Muscle of leg (tissue), 11 donors: ENCODE measurements around the gene ITGA4. TPM values are rescaled to one million over a fixed set of nuclear protein-coding genes. Genes with fewer than 3 reads are reported as not detected.

ENCODE experiments used
- DNase-seq: peaks from one replicate; pipeline ENCODE4 v3.0.0; 2013
- H3K27ac ChIP-seq: one replicate; pipeline ENCODE4 v1.5.1; 2013; ENCODE audit warnings: mild to moderate bottlenecking, low read length, control low read depth
- H3K27me3 ChIP-seq: one replicate; pipeline ENCODE4 v1.6.1; 2013; ENCODE audit warnings: low read length; ENCODE audit not compliant: control insufficient read depth, insufficient read depth
- H3K36me3 ChIP-seq: one replicate; pipeline ENCODE4 v1.6.1; 2013; ENCODE audit warnings: low read length; ENCODE audit not compliant: control insufficient read depth, insufficient read depth
- H3K4me1 ChIP-seq: one replicate; pipeline ENCODE4 v1.6.1; 2013; ENCODE audit warnings: low read length; ENCODE audit not compliant: control insufficient read depth, insufficient read depth
- H3K4me3 ChIP-seq: one replicate; pipeline ENCODE4 v1.5.1; 2013; ENCODE audit warnings: low read length, control low read depth
- H3K9me3 ChIP-seq: replicated peaks from 2 replicates; pipeline ENCODE4 v1.6.1; 2013; ENCODE audit warnings: low read depth, low read length; ENCODE audit not compliant: control insufficient read depth
- WGBS: methylation state at CpG from one replicate; pipeline ENCODE4 v1.1.5; 2013; ENCODE audit warnings: missing lambda C conversion rate; ENCODE audit not compliant: insufficient coverage; 5-methylcytosine and 5-hydroxymethylcytosine counted together
- polyA plus RNA-seq, 8 donors: library from polyadenylated mRNA; unstranded; fragments of 120-200 nt; gene quantifications; one replicate each; pipeline versions ENCODE4 v1.2.1 to v1.2.3, GENCODE V29; 2013; ENCODE audit warnings: inconsistent platforms in 1 of 8, low replicate concordance in 1 of 8; ENCODE audit not compliant: insufficient read length in 8 of 8, insufficient read depth in 1 of 8
- total RNA-seq: library from RNA; stranded (reverse); fragments of 120-200 nt; gene quantifications from one replicate; pipeline ENCODE4 v1.2.4, GENCODE V29; 2013

The ITGA4 gene
- total and polyA plus RNA-seq, 9 donors, result 8.6 to 32.6 (median 20.4) TPM

DNA sequence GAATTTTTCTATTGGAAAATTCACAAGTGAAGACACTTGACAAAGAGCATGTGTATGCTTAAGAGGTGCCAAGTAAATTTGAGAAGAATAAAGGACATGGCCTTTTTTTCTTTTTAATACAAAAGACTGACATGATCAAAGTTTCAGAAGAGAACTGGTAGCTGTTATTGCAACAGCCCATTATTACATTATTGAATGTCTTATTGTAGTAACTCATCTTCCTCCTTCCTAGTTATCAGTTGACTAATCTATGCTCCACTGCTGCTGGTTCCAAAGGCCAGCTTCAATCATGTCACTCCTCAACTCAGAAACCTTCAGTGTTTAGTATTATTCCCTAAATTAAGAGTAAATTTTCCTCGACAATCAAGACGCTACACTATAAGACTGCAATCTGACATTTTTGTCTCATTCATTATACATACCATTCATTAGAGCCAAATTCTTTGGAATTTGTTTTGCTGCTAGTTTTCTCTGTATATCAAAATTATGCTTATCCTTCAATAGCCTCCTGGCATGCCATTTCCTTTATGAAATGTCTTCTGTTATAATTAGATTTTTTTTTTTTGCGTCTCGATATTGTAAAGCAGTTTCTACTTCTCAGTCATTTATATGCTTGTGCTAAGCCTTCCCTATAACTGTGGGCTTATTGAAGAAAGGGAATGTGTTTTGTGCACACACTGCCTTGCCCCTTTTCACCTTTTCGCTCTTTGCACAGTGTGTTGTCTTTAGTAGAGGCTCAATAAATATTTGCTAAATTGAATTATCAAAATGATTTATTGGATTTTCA, 27.9 kb downstream of the ITGA4 start:
- H3K27me3 ChIP-seq, result no peaks in the 10 kb centered on the region
- H3K9me3 ChIP-seq, result no peaks in the 10 kb centered on the region
- H3K4me1 ChIP-seq, result no peaks in the 10 kb centered on the region
- H3K27ac ChIP-seq, result no peak overlapping the region
- H3K36me3 ChIP-seq, result peaks cover 2% of the 10 kb centered on the region
- WGBS, result no CpG with 5 or more reads among the region's 5 CpGs
- no peak overlapping the region for H3K4me3 ChIP-seq
- no peak for DNase-seq

GRCh38 chr2:181485638-181485946, 28.4 kb downstream of the ITGA4 start:
- Histone ChIP-seq H3K4me3 (no peak overlapping the region), H3K27me3 (no peaks in the 10 kb centered on the region), H3K36me3 (peaks cover 2% of the 10 kb centered on the region), H3K9me3 (no peaks in the 10 kb centered on the region), H3K4me1 (no peaks in the 10 kb centered on the region), H3K27ac (no peak overlapping the region)
- no peak for DNase-seq
- 100% methylated on average over 1 of the region's 3 CpGs for WGBS

GRCh38 chr2:181499231-181499630, 42.0 kb downstream of the ITGA4 start:
- no peak for DNase-seq
- H3K27me3 ChIP-seq, result no peaks in the 10 kb centered on the region
- no peaks in the 10 kb centered on the region for H3K9me3 ChIP-seq
- no CpG with 5 or more reads among the region's 4 CpGs for WGBS
- no peaks in the 10 kb centered on the region for H3K36me3 ChIP-seq
- H3K27ac ChIP-seq, result no peak overlapping the region
- H3K4me1 ChIP-seq, result no peaks in the 10 kb centered on the region
- H3K4me3 ChIP-seq, result no peak overlapping the region

- Histone ChIP-seq H3K27ac (no peak overlapping the region), H3K27me3 (no peaks in the 10 kb centered on the region), H3K9me3 (no peaks in the 10 kb centered on the region), H3K36me3 (no peaks in the 10 kb centered on the region), H3K4me3 (no peak overlapping the region), H3K4me1 (no peaks in the 10 kb centered on the region)
- no peak for DNase-seq
- no CpG with 5 or more reads among the region's 4 CpGs for WGBS
These were observed 43.0 kb downstream of the ITGA4 start for GRCh38 chr2:181500201-181500600.

GRCh38 chr2:181515719-181516118, 58.5 kb downstream of the ITGA4 start:
- WGBS, result no CpG with 5 or more reads among the region's 3 CpGs
- H3K4me1 ChIP-seq, result no peaks in the 10 kb centered on the region
- no peak overlapping the region for H3K4me3 ChIP-seq
- H3K27me3 ChIP-seq, result no peaks in the 10 kb centered on the region
- no peak overlapping the region for H3K27ac ChIP-seq
- no peak for DNase-seq
- no peaks in the 10 kb centered on the region for H3K36me3 ChIP-seq
- H3K9me3 ChIP-seq, result no peaks in the 10 kb centered on the region

DNA sequence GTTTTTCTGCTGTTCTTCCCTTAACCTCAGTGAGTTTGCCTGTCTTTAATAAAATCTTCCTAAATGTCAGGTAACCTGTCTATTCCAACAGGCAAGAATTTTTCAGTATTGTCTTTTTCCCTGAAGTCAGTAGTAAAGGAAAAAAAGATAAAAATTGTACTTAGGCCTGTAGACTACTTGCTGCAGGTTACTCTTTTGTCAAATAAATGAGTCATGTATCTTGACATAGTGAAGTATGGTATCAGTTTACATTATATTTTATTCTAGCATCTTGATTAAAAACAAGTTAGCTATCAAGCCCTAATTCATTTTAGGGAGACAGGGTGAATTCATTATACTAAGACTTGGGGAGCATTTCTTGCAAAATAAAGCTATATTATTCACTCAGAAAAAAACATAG, 59.8 kb downstream of the ITGA4 start:
- Histone ChIP-seq H3K4me3 (no peak overlapping the region), H3K9me3 (no peaks in the 10 kb centered on the region), H3K4me1 (no peaks in the 10 kb centered on the region), H3K27me3 (no peaks in the 10 kb centered on the region), H3K36me3 (no peaks in the 10 kb centered on the region), H3K27ac (no peak overlapping the region)
- DNase-seq, result no peak

GRCh38 chr2:181517685-181518301, 60.6 kb downstream of the ITGA4 start:
- H3K36me3 ChIP-seq, result no peaks in the 10 kb centered on the region
- WGBS, result no CpG with 5 or more reads among the region's 1 CpG
- no peaks in the 10 kb centered on the region for H3K4me1 ChIP-seq
- no peak overlapping the region for H3K4me3 ChIP-seq
- peak; percentile 14 for DNase-seq
- no peaks in the 10 kb centered on the region for H3K27me3 ChIP-seq
- no peak overlapping the region for H3K27ac ChIP-seq
- no peaks in the 10 kb centered on the region for H3K9me3 ChIP-seq

- Histone ChIP-seq H3K27me3 (no peaks in the 10 kb centered on the region), H3K4me3 (no peak overlapping the region), H3K36me3 (no peaks in the 10 kb centered on the region), H3K9me3 (no peaks in the 10 kb centered on the region), H3K27ac (no peak overlapping the region), H3K4me1 (no peaks in the 10 kb centered on the region)
- WGBS, result 100% methylated on average over 1 of the region's 1 CpG
- DNase-seq, result no peak
These were observed 63.1 kb downstream of the ITGA4 start for GRCh38 chr2:181520253-181520652.

DNA sequence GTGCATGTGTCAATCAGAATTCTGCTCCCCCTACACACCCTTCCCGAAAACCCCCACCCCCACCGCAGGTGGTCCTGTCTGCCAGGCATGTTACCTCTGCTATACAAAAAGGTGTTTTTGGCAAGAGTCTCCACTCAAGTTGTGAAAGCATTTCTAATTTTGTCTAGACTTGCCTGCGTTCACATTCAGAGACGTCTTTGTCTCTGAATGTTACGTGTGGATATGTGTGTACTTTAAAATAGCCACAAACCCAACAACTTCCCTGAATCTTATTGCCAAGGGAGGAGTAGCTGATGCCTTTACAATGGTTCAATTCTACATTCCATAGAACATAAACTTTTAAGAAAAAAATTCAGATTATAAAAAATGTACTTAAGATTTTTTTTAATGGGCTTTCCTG, 66.6 kb downstream of the ITGA4 start:
- Histone ChIP-seq H3K9me3 (no peaks in the 10 kb centered on the region), H3K4me1 (no peaks in the 10 kb centered on the region), H3K4me3 (no peak overlapping the region), H3K27ac (no peak overlapping the region), H3K36me3 (no peaks in the 10 kb centered on the region), H3K27me3 (no peaks in the 10 kb centered on the region)
- no peak for DNase-seq
- no CpG with 5 or more reads among the region's 5 CpGs for WGBS

GRCh38 chr2:181526014-181526413, 68.8 kb downstream of the ITGA4 start:
- Histone ChIP-seq H3K4me1 (no peaks in the 10 kb centered on the region), H3K36me3 (no peaks in the 10 kb centered on the region), H3K4me3 (no peak overlapping the region), H3K27me3 (no peaks in the 10 kb centered on the region), H3K9me3 (no peaks in the 10 kb centered on the region), H3K27ac (no peak overlapping the region)
- WGBS, result no CpG with 5 or more reads among the region's 4 CpGs
- DNase-seq, result no peak
